GM19324 (cell line): ENCODE data around the gene PHKG2.

Experiments used
- ATAC-seq: cut with Tn5 transposase; IDR thresholded peaks from one replicate; pipeline ENCODE4 v1.9.1; 2021; ENCODE audit warnings: mild to moderate bottlenecking, moderate library complexity; ENCODE audit not compliant: unreplicated experiment, low FRiP score

Gene PHKG2

GRCh38 chr16:30728321-30728720 lies 19.9 kb upstream of the PHKG2 start:
- no peak for ATAC-seq

GRCh38 chr16:30728899-30729672 lies 19.1 kb upstream of the PHKG2 start:
- no peak for ATAC-seq

- ATAC-seq: no peak
Observed at GRCh38 chr16:30731411-30731810, 16.8 kb upstream of the PHKG2 start.

GRCh38 chr16:30736995-30737793 lies 11.0 kb upstream of the PHKG2 start:
- ATAC-seq: no peak

- no peak for ATAC-seq
Observed at GRCh38 chr16:30737794-30738648, 10.2 kb upstream of the PHKG2 start.

GRCh38 chr16:30738984-30739951 lies 9.0 kb upstream of the PHKG2 start:
- no peak for ATAC-seq

GRCh38 chr16:30740364-30741251 lies 7.6 kb upstream of the PHKG2 start:
- no peak for ATAC-seq

- ATAC-seq: no peak
Observed at GRCh38 chr16:30741461-30741914, 6.7 kb upstream of the PHKG2 start.

- ATAC-seq: no peak
Observed at GRCh38 chr16:30743716-30744115, 4.5 kb upstream of the PHKG2 start.

GRCh38 chr16:30744183-30744582 lies 4.0 kb upstream of the PHKG2 start:
- no peak for ATAC-seq

- ATAC-seq: no peak
Observed at GRCh38 chr16:30745082-30745481, 3.1 kb upstream of the PHKG2 start.

GRCh38 chr16:30746638-30747175 lies 1.5 kb upstream of the PHKG2 start:
- no peak for ATAC-seq

- ATAC-seq: no peak
Observed at GRCh38 chr16:30747331-30747730, 894 bp upstream of the PHKG2 start.

- peak; percentile 9 for ATAC-seq
Observed at GRCh38 chr16:30748634-30749445, 615 bp downstream of the PHKG2 start.

GRCh38 chr16:30750201-30750600 lies 2.0 kb downstream of the PHKG2 start:
- no peak for ATAC-seq

GRCh38 chr16:30750876-30751465 lies 2.7 kb downstream of the PHKG2 start:
- ATAC-seq: no peak

- no peak for ATAC-seq
Observed at GRCh38 chr16:30753596-30753995, 5.4 kb downstream of the PHKG2 start.
